AG09309 (cell line): ENCODE results near the gene C16orf82.
"Not testable (repeated sequence)": the region's sequence is repeated elsewhere in the genome, so short reads cannot be mapped to it uniquely, and the experiment has no call there.

Experiments
- DNase-seq: peaks from one replicate; pipeline ENCODE4 v3.0.0-alpha.2; 2010; ENCODE audit warnings: low read depth
- H3K4me3 ChIP-seq: 2 replicates; pipeline ENCODE4 v1.5.1; 2011; ENCODE audit warnings: mild to moderate bottlenecking, low read depth, low read length, moderate library complexity; ENCODE audit not compliant: control insufficient read depth
- CTCF ChIP-seq: IDR thresholded peaks from 2 replicates; pipeline ENCODE4 v1.5.1; 2011; ENCODE audit warnings: mild to moderate bottlenecking, low read depth, low read length, inconsistent platforms; ENCODE audit not compliant: insufficient read depth, control insufficient read depth; ENCODE audit errors: missing control alignments

Gene C16orf82

GRCh38 chr16:27084307-27085028 is 17.7 kb downstream of the C16orf82 start:
- no peak for TF ChIP-seq CTCF
- no peak for DNase-seq

GRCh38 chr16:27085182-27085581 is 18.5 kb downstream of the C16orf82 start:
- H3K4me3 ChIP-seq: no peak overlapping the region
- no peak for TF ChIP-seq CTCF
- DNase-seq: no peak

More at GRCh38 chr16:27084307-27085028, 17.7 kb downstream of the C16orf82 start:
- no peak overlapping the region for H3K4me3 ChIP-seq

GRCh38 chr16:27086031-27086430 is 19.3 kb downstream of the C16orf82 start:
- DNase-seq: not testable (repeated sequence)

GRCh38 chr16:27088216-27088615 is 21.5 kb downstream of the C16orf82 start:
- no peak for DNase-seq
- H3K4me3 ChIP-seq: no peak overlapping the region
- no peak for TF ChIP-seq CTCF

More at GRCh38 chr16:27086031-27086430, 19.3 kb downstream of the C16orf82 start:
- not testable (repeated sequence) for H3K4me3 ChIP-seq

- H3K4me3 ChIP-seq: no peak overlapping the region
- TF ChIP-seq CTCF: no peak
Observed at GRCh38 chr16:27096375-27096774, 29.6 kb downstream of the C16orf82 start.

DNA sequence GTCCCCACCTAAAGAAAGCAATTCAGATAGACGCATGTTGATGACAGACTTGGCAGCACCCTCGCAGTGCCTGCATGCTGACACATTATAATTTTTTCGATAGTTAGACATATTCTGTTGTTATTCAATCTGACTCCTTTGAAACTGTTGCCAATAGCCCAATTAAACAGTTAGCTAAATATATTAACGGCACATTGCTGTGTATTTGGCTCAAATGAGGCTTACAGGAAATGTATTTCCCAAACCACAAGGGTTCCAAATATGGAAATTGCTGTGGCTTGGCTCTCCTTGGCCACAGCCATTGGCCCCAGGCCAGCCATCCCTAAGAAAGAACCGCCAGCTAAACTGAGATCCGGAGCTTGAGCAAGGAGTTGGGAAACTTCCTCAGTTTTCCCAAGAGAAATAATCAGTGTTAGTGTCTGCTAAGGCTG is 31.1 kb downstream of the C16orf82 start:
- no peak overlapping the region for H3K4me3 ChIP-seq
- TF ChIP-seq CTCF: no peak
- no peak for DNase-seq

More at GRCh38 chr16:27096375-27096774, 29.6 kb downstream of the C16orf82 start:
- DNase-seq: no peak

DNA sequence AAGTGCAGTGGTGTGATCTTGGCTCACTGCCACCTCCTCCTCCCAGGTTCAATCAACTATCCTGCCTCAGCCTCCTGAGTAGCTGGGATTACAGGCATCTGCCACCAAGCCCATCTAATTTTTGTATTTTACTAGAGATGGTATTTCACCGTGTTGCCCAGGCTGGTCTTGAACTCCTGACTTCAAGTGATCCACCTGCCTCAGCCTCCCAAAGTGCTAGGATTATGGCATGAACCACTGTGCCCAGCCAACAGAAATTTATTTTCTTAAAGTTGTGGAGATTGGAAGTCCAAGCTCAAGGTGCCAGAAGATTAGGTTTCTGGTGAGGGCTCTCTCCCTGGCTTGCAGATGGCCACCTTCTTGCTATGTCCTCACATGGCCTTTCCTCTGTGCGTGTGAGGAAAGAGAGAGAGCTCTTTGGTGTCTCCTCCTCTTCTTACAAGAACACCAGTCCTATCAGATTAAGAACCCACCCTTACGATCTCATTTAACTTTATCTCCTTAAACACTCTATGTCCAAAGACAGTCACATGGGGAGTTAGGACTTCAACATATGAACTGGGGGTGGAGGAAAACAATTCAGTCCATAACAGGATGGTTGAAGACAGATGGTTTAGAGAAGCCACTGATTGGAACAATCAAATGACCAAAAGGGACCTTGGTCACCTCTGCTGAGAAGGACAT is 31.8 kb downstream of the C16orf82 start:
- no peak for TF ChIP-seq CTCF
- no peak overlapping the region for H3K4me3 ChIP-seq
- DNase-seq: no peak
